HepG2 (cell line): ENCODE measurements around the gene CYB5A. TPM values are rescaled to one million over a fixed set of nuclear protein-coding genes. Genes with fewer than 3 reads are reported as not detected.
A peak's percentile ranks its signal among the peaks of the same experiment; 100 is the strongest.

Experiments
- CENPBD1 ChIP-seq: sonication (generic); formaldehyde crosslinking; IDR thresholded peaks from 2 replicates; pipeline ENCODE4 v1.8.0; 2022; ENCODE audit warnings: missing genetic modification reagents, low read depth, mild to moderate bottlenecking, borderline replicate concordance
- FOSL2 ChIP-seq: sonication (generic); formaldehyde crosslinking; IDR thresholded peaks from 2 replicates; pipeline ENCODE4 v1.4.0; 2020; ENCODE audit warnings: missing genetic modification reagents
- GZF1 ChIP-seq: sonication (generic); formaldehyde crosslinking; IDR thresholded peaks from 2 replicates; pipeline ENCODE4 v1.5.1; 2020; ENCODE audit warnings: mild to moderate bottlenecking, missing genetic modification reagents
- HMG20A ChIP-seq: IDR thresholded peaks from 2 replicates; pipeline ENCODE4 v1.6.1; 2016; ENCODE audit warnings: borderline replicate concordance
- IRF9 ChIP-seq: sonication (generic); formaldehyde crosslinking; IDR thresholded peaks from 2 replicates; pipeline ENCODE4 v1.8.0; 2022; ENCODE audit warnings: missing genetic modification reagents, mild to moderate bottlenecking, borderline replicate concordance
- ISL2 ChIP-seq: sonication (generic); formaldehyde crosslinking; IDR thresholded peaks from 2 replicates; pipeline ENCODE4 v1.5.0; 2020; ENCODE audit warnings: missing genetic modification reagents
- KIAA2018 ChIP-seq: sonication (generic); formaldehyde crosslinking; IDR thresholded peaks from 2 replicates; pipeline ENCODE4 v1.5.0; 2020; ENCODE audit warnings: mild to moderate bottlenecking, missing genetic modification reagents, borderline replicate concordance
- KLF9 ChIP-seq: IDR thresholded peaks from 2 replicates; pipeline ENCODE4 v1.6.1; 2016; ENCODE audit warnings: low read depth
- PHF8 ChIP-seq: sonication (generic); formaldehyde crosslinking; IDR thresholded peaks from 2 replicates; pipeline ENCODE4 v1.5.0; 2020; ENCODE audit warnings: missing genetic modification reagents
- TBX2 ChIP-seq: sonication (generic); formaldehyde crosslinking; IDR thresholded peaks from 2 replicates; pipeline ENCODE4 v1.5.0; 2020; ENCODE audit warnings: missing genetic modification reagents, mild to moderate bottlenecking, borderline replicate concordance
- TBX3 ChIP-seq: fragments of 450-650 bp; IDR thresholded peaks from 2 replicates; pipeline ENCODE4 v1.6.1; 2017; ENCODE audit warnings: antibody characterized with exemption, mild to moderate bottlenecking, inconsistent platforms, borderline replicate concordance
- TOPORS ChIP-seq: sonication (generic); formaldehyde crosslinking; IDR thresholded peaks from 2 replicates; pipeline ENCODE4 v1.8.0; 2023; ENCODE audit warnings: mild to moderate bottlenecking, missing genetic modification reagents
- TRAFD1 ChIP-seq: sonication (generic); formaldehyde crosslinking; IDR thresholded peaks from 2 replicates; pipeline ENCODE4 v1.5.1; 2020; ENCODE audit warnings: missing genetic modification reagents, mild to moderate bottlenecking, borderline replicate concordance
- ZC3H4 ChIP-seq: sonication (generic); formaldehyde crosslinking; IDR thresholded peaks from 2 replicates; pipeline ENCODE4 v1.4.0; 2020; ENCODE audit warnings: missing genetic modification reagents, borderline replicate concordance
- ZIK1 ChIP-seq: sonication (generic); formaldehyde crosslinking; IDR thresholded peaks from 2 replicates; pipeline ENCODE4 v1.5.0; 2020; ENCODE audit warnings: mild to moderate bottlenecking, low read depth, missing genetic modification reagents, borderline replicate concordance
- ZNF274 ChIP-seq: sonication (generic); formaldehyde crosslinking; IDR thresholded peaks from 2 replicates; pipeline ENCODE4 v1.5.1; 2020; ENCODE audit warnings: mild to moderate bottlenecking, missing genetic modification reagents
- ZNF354B ChIP-seq: sonication (generic); formaldehyde crosslinking; IDR thresholded peaks from 2 replicates; pipeline ENCODE4 v1.8.0; 2022; ENCODE audit warnings: mild to moderate bottlenecking, missing genetic modification reagents
- ZNF577 ChIP-seq: sonication (generic); formaldehyde crosslinking; IDR thresholded peaks from 2 replicates; pipeline ENCODE4 v1.4.0; 2020; ENCODE audit warnings: mild to moderate bottlenecking, low read depth, missing genetic modification reagents, borderline replicate concordance
- ZNF792 ChIP-seq: IDR thresholded peaks from 2 replicates; pipeline ENCODE4 v1.6.1; 2016
- polyA plus RNA-seq, 8 experiments: library from polyadenylated mRNA; depleted of rRNA in 3 of 8; stranded (reverse) in 7 of 8; unstranded in 1 of 8; fragments of >200 nt; fragmentation: Illumina TruSeq in 4 of 8; extraction: Trizol in 4 of 8; gene quantifications; 2 replicates each; pipeline versions ENCODE4 v1.2.1 to v1.2.3, GENCODE V29; 2011 to 2016; ENCODE audit warnings: low read depth in 4 of 8, missing spikeins in 1 of 8, mixed read lengths in 1 of 8; ENCODE audit not compliant: insufficient read depth in 1 of 8
- total RNA-seq, 5 experiments: library from RNA; depleted of rRNA; stranded (reverse); fragments of >200 nt; fragmentation: Illumina TruSeq; extraction: Trizol; gene quantifications; 2 replicates each; pipeline ENCODE4 v1.2.3, GENCODE V29; 2016; ENCODE audit warnings: low read depth in 1 of 5

Gene CYB5A
- total and polyA plus RNA-seq, 2 of the 13 experiments (the other 11 are each of a cell fraction or from before 2014, with no cell fraction given): 215 to 356 TPM

- no peak for TF ChIP-seq KIAA2018
- TF ChIP-seq ZC3H4 (CRISPR knock-in tag): no peak
- TF ChIP-seq PHF8 (CRISPR knock-in tag): no peak; the same call in 1 of the 2 replicates
- no peak for TF ChIP-seq ZNF577 (CRISPR knock-in tag)
- no peak for TF ChIP-seq ZNF792
- TF ChIP-seq GZF1 (CRISPR knock-in tag): no peak
- no peak for TF ChIP-seq TRAFD1 (CRISPR knock-in tag)
- 0 out of 2 replicates have a peak, but pooled peaks have one; percentile 17 for TF ChIP-seq TBX2
- no peak for TF ChIP-seq TBX3
- 0 out of 2 replicates have a peak, but pooled peaks have one; percentile 34 for TF ChIP-seq IRF9 (CRISPR knock-in tag)
- TF ChIP-seq CENPBD1 (CRISPR knock-in tag): no peak
- no peak for TF ChIP-seq HMG20A (CRISPR knock-in tag)
- no peak for TF ChIP-seq TOPORS (CRISPR knock-in tag)
- TF ChIP-seq ZNF274: no peak
- no peak for TF ChIP-seq ISL2 (CRISPR knock-in tag)
- no peak for TF ChIP-seq ZIK1 (CRISPR knock-in tag)
- TF ChIP-seq ZNF354B (CRISPR knock-in tag): no peak
- peak; percentile 51 for TF ChIP-seq FOSL2 (CRISPR knock-in tag)
- TF ChIP-seq KLF9 (CRISPR knock-in tag): no peak
These were observed 9.6 kb downstream of the CYB5A start (continued) for GRCh38 chr18:74281980-74282754.
